Skeletal muscle tissue (tissue), 4 donors: ENCODE results near the gene IYD. TPM values are rescaled to one million over a fixed set of nuclear protein-coding genes. Genes with fewer than 3 reads are reported as not detected.

Experiments
- H3K27ac ChIP-seq: one replicate; pipeline ENCODE4 v1.7.0; 2013; ENCODE audit warnings: mild to moderate bottlenecking, low read depth, low read length, inconsistent platforms
- H3K27me3 ChIP-seq, 3 donors: one replicate each; pipeline ENCODE4 v1.7.0; 2013; ENCODE audit warnings: low read length in 3 of 3; ENCODE audit not compliant: control insufficient read depth in 3 of 3, insufficient read depth in 3 of 3
- H3K36me3 ChIP-seq, 3 donors: one replicate each; pipeline ENCODE4 v1.7.0; 2013; ENCODE audit warnings: low read length in 3 of 3; ENCODE audit not compliant: control insufficient read depth in 3 of 3, insufficient read depth in 3 of 3
- H3K4me1 ChIP-seq, 3 donors: one replicate each; pipeline ENCODE4 v1.7.0; 2013; ENCODE audit warnings: low read length in 3 of 3, mild to moderate bottlenecking in 3 of 3; ENCODE audit not compliant: control insufficient read depth in 3 of 3, insufficient read depth in 3 of 3
- H3K4me3 ChIP-seq, 3 donors: one replicate each; pipeline ENCODE4 v1.7.0; 2013; ENCODE audit warnings: low read length in 3 of 3
- H3K9ac ChIP-seq, 3 donors: one replicate each; pipeline ENCODE4 v1.7.0; 2013; ENCODE audit warnings: low read length in 3 of 3, mild to moderate bottlenecking in 3 of 3, moderate library complexity in 2 of 3, low read depth in 1 of 3
- H3K9me3 ChIP-seq, 3 donors: one replicate each; pipeline ENCODE4 v1.7.0; 2013; ENCODE audit warnings: low read length in 3 of 3; ENCODE audit not compliant: control insufficient read depth in 3 of 3
- total RNA-seq: library from RNA; depleted of rRNA; stranded (reverse); fragments of >200 nt; gene quantifications from one replicate; pipeline ENCODE4 v1.2.3, GENCODE V29; 2014
- donor health status: Osteomylitis.

The IYD gene
- total RNA-seq, 1 donor from 2014 or later = not detected

GRCh38 chr6:150347845-150348244 is 21.0 kb upstream of the IYD start:
- H3K27me3 ChIP-seq = no peaks in the 10 kb centered on the region
- H3K4me1 ChIP-seq = no peaks in the 10 kb centered on the region
- no peaks in the 10 kb centered on the region for H3K36me3 ChIP-seq
- no peak overlapping the region for H3K9ac ChIP-seq
- H3K27ac ChIP-seq = no peak overlapping the region
- H3K9me3 ChIP-seq = no peaks in the 10 kb centered on the region
- H3K4me3 ChIP-seq = no peak overlapping the region

DNA sequence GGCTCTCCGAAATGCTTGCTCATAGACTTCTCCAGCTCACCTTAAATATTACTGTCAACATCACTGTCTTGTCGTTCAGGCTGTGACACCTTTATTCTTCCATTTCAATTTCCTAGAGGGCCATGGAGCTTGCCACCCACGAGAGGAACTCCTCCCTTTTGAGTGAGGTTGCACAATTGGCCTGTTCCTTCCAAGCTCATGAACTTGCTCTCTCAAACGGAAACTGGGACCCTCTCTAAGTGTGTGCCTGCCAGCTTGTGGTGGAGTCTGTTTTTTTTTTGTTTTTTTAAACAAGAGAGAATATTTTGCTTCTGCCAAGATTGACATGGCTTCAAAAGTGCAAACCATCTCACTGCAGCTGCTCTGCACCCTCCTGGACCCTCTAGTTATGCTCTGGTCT is 19.3 kb upstream of the IYD start:
- Histone ChIP-seq H3K27me3 (no peaks in the 10 kb centered on the region), H3K36me3 (no peaks in the 10 kb centered on the region), H3K27ac (no peak overlapping the region), H3K9ac (no peak overlapping the region), H3K4me1 (no peaks in the 10 kb centered on the region), H3K9me3 (no peaks in the 10 kb centered on the region), H3K4me3 (no peak overlapping the region)

- Histone ChIP-seq H3K9ac (no peak overlapping the region), H3K27ac (no peak overlapping the region), H3K36me3 (no peaks in the 10 kb centered on the region), H3K27me3 (no peaks in the 10 kb centered on the region), H3K9me3 (no peaks in the 10 kb centered on the region), H3K4me1 (no peaks in the 10 kb centered on the region), H3K4me3 (no peak overlapping the region)
Measured at GRCh38 chr6:150352321-150353296, 16.2 kb upstream of the IYD start.

DNA sequence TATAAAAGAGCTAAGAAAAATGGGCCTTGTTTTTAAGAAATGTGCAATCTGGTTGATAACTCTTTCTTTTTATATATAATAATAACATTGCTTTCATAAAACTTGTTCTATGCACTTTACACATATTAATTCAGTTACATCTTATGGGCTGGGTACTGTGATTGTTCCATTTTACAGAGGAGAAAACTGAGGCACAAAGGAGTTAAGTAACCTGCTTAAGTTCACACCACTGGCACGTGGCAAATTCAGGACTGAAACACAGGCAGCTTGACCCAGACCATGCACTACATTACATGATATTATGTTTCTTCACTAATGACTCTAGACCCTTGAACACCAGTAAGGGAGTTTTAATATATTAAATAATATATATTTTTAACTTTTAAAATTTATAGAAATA is 15.4 kb upstream of the IYD start:
- Histone ChIP-seq H3K9ac (no peak overlapping the region), H3K4me1 (no peaks in the 10 kb centered on the region), H3K4me3 (no peak overlapping the region), H3K27ac (no peak overlapping the region), H3K9me3 (no peaks in the 10 kb centered on the region), H3K27me3 (no peaks in the 10 kb centered on the region), H3K36me3 (no peaks in the 10 kb centered on the region)

GRCh38 chr6:150354754-150355571 is 13.8 kb upstream of the IYD start:
- no peak overlapping the region for H3K27ac ChIP-seq
- no peaks in the 10 kb centered on the region for H3K9me3 ChIP-seq
- no peak overlapping the region for H3K9ac ChIP-seq
- H3K27me3 ChIP-seq = no peaks in the 10 kb centered on the region
- H3K4me1 ChIP-seq = no peaks in the 10 kb centered on the region
- no peaks in the 10 kb centered on the region for H3K36me3 ChIP-seq
- H3K4me3 ChIP-seq = no peak overlapping the region

- no peaks in the 10 kb centered on the region for H3K9me3 ChIP-seq
- no peak overlapping the region for H3K9ac ChIP-seq
- no peaks in the 10 kb centered on the region for H3K4me1 ChIP-seq
- H3K27ac ChIP-seq = no peak overlapping the region
- no peaks in the 10 kb centered on the region for H3K36me3 ChIP-seq
- no peak overlapping the region for H3K4me3 ChIP-seq
- no peaks in the 10 kb centered on the region for H3K27me3 ChIP-seq
Measured at GRCh38 chr6:150355932-150356331, 12.9 kb upstream of the IYD start.

GRCh38 chr6:150361876-150362275 is 6.9 kb upstream of the IYD start:
- no peak overlapping the region for H3K9ac ChIP-seq
- no peak overlapping the region for H3K4me3 ChIP-seq
- no peak overlapping the region for H3K27ac ChIP-seq
- H3K4me1 ChIP-seq = no peaks in the 10 kb centered on the region
- no peaks in the 10 kb centered on the region for H3K36me3 ChIP-seq
- H3K27me3 ChIP-seq = no peaks in the 10 kb centered on the region
- H3K9me3 ChIP-seq = no peaks in the 10 kb centered on the region

GRCh38 chr6:150363733-150364132 is 5.1 kb upstream of the IYD start:
- Histone ChIP-seq H3K9me3 (no peaks in the 10 kb centered on the region), H3K9ac (no peak overlapping the region), H3K4me1 (no peaks in the 10 kb centered on the region)

GRCh38 chr6:150366118-150366778 is 2.6 kb upstream of the IYD start:
- H3K9ac ChIP-seq = no peak overlapping the region
- H3K36me3 ChIP-seq = no peaks in the 10 kb centered on the region
- H3K9me3 ChIP-seq = no peaks in the 10 kb centered on the region
- no peak overlapping the region for H3K4me3 ChIP-seq
- no peaks in the 10 kb centered on the region for H3K27me3 ChIP-seq
- H3K27ac ChIP-seq = no peak overlapping the region
- H3K4me1 ChIP-seq = no peaks in the 10 kb centered on the region

More at GRCh38 chr6:150363733-150364132, 5.1 kb upstream of the IYD start:
- Histone ChIP-seq H3K4me3 (no peak overlapping the region), H3K36me3 (no peaks in the 10 kb centered on the region), H3K27ac (no peak overlapping the region), H3K27me3 (no peaks in the 10 kb centered on the region)
